ENCODE measurements around the gene ACTG1. TPM values are rescaled to one million over a fixed set of nuclear protein-coding genes. Genes with fewer than 3 reads are reported as not detected.

Gene ACTG1
- total and polyA plus RNA-seq, 11 donors = 149 to 1,653 (median 423) TPM

- Histone ChIP-seq H3K27ac (peak overlapping the region; percentile 26 to 98 (median 91)), H3K9me3 (no peaks in the 10 kb centered on the region), H3K36me3 (no peaks in the 10 kb centered on the region), H3K4me3 (peak overlapping the region; percentile 56 to 91 (median 78)), H3K27me3 (no peaks in the 10 kb centered on the region), H3K4me1 (peaks cover 0 to 47% (median 31%) of the 10 kb centered on the region in 12 donors)
- intact Hi-C loops (cut with DNase I) = loop anchor here in 4 of 10 donors (1.0 to 10.0 kb wide), 4 partner anchors 22 to 193 kb away; partner anchors contain the start of genes SLC38A10 (in 2 of the 4), BAHCC1 (in 1 of the 4) and FAAP100 (in 1 of the 4)
- peak; percentile 25 to 93 for TF ChIP-seq POLR2A (IDR thresholded peaks at IDR 0.05)
- no peak for TF ChIP-seq CTCF (IDR thresholded peaks at IDR 0.05)
- ATAC-seq = peak; percentile 79 to 88 (median 85)
- WGBS, 4 donors = 7 to 37% (median 11%) methylated on average over 18 to 87 of the region's 87 CpGs
- DNase-seq = peak; percentile 84 to 92 (median 87)
Measured at GRCh38 chr17:81487487-81488275, 24.9 kb downstream of the ACTG1 start.

- Histone ChIP-seq H3K27me3 (no peaks in the 10 kb centered on the region), H3K36me3 (no peaks in the 10 kb centered on the region), H3K27ac (peak overlapping the region in 1 of 12 donors; percentile 96), H3K4me3 (peak overlapping the region in 9 of 12 donors; percentile 60 to 91 (median 79)), H3K9me3 (no peaks in the 10 kb centered on the region), H3K4me1 (peaks cover 0 to 53% (median 35%) of the 10 kb centered on the region in 12 donors)
- intact Hi-C loops (cut with DNase I) = loop anchor here in 4 of 10 donors (2.0 to 10.0 kb wide), 3 partner anchors 65 to 192 kb away; partner anchors contain the start of genes SLC38A10 (in 2 of the 4), BAHCC1 (in 1 of the 4) and FAAP100 (in 1 of the 4)
- WGBS, 4 donors = 74 to 86% (median 80%) methylated on average over 10 of the region's 10 CpGs
- TF ChIP-seq POLR2A (IDR thresholded peaks at IDR 0.05) (no peak), CTCF (IDR thresholded peaks at IDR 0.05) (no peak)
- ATAC-seq (no peak), DNase-seq (no peak)
Measured at GRCh38 chr17:81487089-81487486, 25.5 kb downstream of the ACTG1 start.

- DNase-seq (no peak), ATAC-seq (no peak)
- no peak overlapping the region for H3K4me3 ChIP-seq
- H3K9me3 ChIP-seq = no peaks in the 10 kb centered on the region
- no peaks in the 10 kb centered on the region for H3K36me3 ChIP-seq
- no peaks in the 10 kb centered on the region for H3K27me3 ChIP-seq
- intact Hi-C loops (cut with DNase I) = loop anchor here in 4 of 10 donors (2.0 to 10.0 kb wide), 3 partner anchors 66 to 192 kb away; partner anchors contain the start of genes SLC38A10 (in 2 of the 4), BAHCC1 (in 1 of the 4) and FAAP100 (in 1 of the 4)
- WGBS, 4 donors = 52 to 67% (median 62%) methylated on average over 17 of the region's 17 CpGs
- peaks cover 0 to 59% (median 41%) of the 10 kb centered on the region in 12 donors for H3K4me1 ChIP-seq
- no peak for TF ChIP-seq POLR2A (IDR thresholded peaks at IDR 0.05)
- no peak for TF ChIP-seq CTCF (IDR thresholded peaks at IDR 0.05)
- no peak overlapping the region for H3K27ac ChIP-seq
Measured at GRCh38 chr17:81486199-81486810, 26.3 kb downstream of the ACTG1 start.
